Measurements from ENCODE around the gene MVP.

GRCh38 chr16:29839822-29840221 lies 19.6 kb downstream of the MVP start:
- TF ChIP-seq, protein P1, sequence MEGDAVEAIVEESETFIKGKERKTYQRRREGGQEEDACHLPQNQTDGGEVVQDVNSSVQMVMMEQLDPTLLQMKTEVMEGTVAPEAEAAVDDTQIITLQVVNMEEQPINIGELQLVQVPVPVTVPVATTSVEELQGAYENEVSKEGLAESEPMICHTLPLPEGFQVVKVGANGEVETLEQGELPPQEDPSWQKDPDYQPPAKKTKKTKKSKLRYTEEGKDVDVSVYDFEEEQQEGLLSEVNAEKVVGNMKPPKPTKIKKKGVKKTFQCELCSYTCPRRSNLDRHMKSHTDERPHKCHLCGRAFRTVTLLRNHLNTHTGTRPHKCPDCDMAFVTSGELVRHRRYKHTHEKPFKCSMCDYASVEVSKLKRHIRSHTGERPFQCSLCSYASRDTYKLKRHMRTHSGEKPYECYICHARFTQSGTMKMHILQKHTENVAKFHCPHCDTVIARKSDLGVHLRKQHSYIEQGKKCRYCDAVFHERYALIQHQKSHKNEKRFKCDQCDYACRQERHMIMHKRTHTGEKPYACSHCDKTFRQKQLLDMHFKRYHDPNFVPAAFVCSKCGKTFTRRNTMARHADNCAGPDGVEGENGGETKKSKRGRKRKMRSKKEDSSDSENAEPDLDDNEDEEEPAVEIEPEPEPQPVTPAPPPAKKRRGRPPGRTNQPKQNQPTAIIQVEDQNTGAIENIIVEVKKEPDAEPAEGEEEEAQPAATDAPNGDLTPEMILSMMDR (IDR thresholded peaks at IDR 0.05; ENCODE audit: low read depth, low read length), result no peak
- no peak for TF ChIP-seq EZH2phosphoT487 (IDR thresholded peaks at IDR 0.05; ENCODE audit: low read depth)
